DMS79 treated with DMSO at 0.1 percent for 48 hours (cell line): ENCODE data around the gene SELENOO.

ENCODE experiments used
- DNase-seq: peaks from one replicate; lab custom pipeline; 2025; lab: John Stamatoyannopoulos, UW

Gene SELENOO

DNA sequence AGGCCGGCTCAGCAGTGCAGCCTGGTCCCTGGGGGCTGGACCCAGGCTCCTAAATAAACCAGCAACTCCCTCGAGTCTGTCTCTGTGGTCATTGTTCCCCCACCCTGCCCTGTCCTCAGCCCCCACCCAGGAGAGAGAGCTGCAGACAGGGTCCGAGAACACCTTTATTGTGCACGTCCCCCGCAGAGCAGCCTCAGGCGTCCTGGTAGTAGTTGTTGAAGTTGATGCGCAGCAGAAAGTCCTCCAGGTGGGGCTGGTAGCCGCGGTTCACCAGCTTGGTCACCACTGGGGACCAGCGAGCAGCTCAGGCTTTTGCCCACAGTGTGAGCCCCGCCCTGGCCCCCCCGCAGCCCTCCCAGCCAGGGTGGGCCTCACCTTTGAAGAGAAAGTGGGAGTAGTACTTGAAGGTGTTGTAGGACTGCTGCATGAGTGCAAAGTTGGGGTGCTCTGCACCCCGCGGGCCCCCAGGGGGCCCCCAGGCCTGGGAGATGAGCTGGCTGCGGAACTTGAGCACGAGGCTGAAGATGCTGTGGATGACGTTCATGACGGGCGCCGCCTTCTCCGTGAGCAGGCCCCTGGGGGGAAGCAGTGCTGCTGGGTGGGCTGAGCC lies 16.8 kb downstream of the SELENOO start:
- DNase-seq, result no peak

DNA sequence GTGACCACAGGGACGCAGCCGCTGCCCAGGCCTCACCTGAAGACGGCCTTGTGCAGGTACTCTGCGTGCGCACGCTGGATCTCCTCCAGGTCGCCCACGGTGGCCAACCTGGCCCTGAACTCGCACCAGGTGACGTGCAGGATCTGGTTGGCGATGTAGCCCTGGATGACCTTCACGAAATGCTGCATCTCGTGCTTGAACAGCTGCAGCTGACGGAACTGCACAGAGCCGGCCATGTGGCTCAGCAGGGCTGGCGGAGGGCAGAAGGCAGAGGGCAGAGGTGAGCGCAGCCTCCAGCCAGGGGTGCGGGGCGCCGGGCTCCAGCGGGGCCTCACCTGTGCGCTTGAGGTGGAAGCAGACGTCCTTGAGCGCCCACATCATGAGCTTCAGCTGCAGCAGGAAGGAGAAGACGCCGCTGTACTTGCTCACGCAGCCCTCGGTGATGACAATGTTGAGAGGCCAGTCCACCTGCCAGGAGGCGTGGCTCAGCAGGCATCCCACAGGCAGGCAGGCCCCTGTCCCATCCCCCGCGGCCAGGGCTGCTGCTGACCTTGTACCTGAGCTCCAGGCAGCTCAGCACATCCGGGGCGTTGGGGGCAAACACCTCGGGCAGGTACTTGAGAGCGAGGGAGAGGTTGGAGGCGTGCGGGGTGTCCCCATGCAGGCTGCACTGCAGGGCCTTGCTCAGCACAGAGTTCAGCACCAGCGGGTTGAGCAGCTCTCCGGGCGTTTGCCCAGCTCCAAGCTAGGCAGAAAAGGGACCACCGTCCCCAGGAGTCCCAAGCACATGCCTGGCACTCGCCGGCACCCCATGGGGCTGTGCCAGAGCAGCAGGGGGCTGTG lies 17.6 kb downstream of the SELENOO start:
- peak; percentile 12 for DNase-seq

DNA sequence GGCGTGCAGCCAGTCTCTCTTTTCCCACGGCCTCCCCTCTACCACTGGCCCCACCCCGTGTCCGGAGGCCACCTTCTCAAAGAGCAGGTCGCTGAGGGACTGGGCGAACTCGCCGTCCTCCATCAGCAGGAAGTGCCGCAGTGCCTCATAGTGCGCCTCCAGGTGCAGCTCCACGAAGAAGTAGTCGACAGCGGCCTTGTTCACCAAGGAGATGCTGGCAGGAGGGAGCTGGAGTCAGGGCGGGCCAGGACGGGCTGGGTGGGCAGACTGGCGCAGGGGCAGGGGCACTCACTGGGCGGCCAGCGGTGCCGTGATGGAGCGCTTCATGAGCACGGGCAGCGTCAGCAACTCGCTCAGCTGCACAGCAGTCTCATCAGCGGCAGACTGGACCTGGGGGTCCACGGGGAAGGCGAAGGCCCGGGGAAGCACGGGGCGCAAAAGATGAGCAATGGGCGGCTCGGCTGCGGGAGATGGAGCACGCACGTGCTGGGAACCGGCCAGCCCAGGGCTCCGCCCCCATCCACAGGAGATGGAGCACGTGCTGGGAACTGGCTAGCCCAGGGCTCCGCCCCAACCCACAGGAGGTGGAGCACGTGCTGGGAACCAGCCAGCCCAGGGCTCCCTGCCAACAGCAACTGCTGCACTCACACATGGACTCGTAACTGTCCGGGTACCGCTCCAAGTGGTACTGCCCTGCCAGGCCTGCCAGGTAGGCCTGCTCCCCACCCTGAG lies 18.4 kb downstream of the SELENOO start:
- peak; percentile 11 for DNase-seq

DNA sequence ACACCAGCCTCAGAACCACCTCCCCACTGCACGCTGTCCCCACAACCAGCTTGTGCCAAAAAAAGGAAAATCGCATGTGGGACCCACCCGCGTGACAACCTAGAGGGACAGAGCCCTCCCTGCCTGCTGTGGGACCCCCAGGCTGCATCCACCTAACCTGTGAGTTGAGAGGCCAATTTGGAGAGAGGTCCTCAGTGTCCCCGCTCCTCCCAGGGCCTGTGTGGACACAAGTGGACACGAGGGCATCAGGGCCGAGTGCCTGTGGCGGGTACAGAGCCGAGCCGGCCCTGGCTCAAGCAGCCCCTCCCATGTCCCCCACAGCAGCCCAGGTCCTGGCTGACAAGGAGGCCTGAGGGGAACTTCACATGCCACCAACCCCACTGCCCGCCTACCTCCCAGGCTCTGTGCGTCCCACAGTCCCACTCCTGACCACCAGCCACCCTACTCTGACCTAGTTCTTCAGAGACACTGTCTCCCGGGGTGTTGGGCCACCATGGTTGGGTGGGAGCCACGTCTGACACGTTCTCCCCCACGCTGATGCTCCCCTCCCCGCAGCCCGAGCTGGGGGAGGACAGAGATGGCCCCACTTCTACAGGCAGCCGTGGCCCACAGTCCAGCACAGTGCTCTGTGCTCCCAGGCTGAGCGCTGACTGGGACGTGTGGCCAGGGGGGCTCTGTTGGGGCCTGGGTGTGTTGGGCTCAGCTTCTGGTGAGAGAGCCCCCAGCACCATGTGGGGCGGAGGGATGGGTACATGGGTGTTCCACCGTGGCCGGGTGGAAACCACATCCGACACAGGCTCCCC lies 19.2 kb downstream of the SELENOO start:
- no peak for DNase-seq

DNA sequence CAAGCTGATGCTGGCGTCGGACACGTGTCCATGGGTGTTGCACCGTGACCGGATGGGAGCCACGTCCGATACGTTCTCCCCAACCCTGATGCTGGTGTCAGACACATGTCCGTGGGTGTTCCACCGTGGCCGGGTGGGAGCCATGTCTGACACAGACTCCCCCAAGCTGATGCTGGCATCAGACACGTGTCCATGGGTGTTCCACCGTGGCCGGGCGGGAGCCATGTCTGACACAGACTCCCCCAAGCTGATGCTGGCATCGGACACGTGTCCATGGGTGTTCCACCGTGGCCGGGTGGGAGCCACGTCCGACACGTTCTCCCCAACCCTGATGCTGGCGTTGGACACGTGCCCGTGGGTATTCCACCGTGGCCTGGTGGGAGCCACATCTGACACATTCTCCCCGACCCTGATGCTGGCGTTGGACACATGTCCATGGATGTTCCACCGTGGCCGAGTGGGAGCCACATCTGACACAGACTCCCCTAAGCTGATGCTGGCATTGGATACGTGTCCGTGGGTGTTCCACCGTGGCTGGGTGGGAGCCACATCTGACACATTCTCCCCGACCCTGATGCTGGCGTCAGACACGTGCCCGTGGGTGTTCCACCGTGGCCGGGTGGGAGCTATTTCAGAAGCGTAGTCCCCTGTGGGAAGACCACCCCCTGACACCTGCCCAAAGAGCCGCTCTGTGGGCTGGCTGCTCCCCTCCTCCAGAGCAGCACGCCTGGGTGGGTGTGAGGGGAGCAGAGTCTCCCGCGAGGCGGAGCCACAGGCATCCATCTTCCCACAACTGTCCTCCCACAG lies 20.0 kb downstream of the SELENOO start:
- no peak for DNase-seq

DNA sequence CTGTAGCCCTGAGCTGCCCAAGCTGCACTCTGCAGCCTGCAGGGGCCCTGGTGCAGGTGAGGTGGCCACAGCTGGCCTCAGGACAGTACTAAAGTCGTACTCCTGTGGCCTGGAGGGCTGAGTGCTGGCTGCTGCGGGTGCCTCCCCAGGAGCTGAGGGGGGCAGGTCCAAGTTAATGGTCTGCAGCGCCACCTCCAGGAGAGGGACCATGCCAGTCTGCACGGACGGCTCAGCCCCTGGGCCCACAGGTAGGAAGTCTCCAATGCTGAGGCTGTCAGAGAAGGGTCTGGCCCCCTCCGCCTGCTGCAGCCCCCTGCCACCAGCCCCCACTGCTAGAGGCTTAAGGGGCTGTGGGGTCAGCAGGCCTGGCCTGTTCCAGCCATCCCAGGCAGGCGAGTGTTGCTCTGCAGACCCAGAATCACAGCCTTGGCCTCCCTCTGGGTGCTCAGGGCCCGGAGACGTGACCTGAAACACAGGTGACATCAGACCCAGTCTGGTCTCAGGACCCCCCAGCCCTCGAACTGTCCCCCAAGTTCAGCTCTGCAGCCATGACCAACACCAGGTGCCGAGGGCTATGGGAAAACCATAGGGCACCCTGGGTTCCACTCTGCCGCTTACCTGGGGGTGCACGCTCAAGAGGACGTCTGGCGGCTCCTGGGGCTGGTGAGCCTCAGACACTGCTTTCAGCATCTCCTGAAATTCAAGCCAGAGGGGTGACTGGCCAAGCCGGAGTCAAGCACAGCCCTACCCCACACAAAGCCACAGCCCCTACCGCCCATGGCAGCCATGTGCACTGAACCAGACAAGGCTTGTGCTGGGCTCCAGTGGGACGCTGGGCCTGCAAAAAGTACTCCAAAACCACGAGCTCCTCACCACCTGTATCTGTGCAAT lies 20.8 kb downstream of the SELENOO start:
- no peak for DNase-seq

DNA sequence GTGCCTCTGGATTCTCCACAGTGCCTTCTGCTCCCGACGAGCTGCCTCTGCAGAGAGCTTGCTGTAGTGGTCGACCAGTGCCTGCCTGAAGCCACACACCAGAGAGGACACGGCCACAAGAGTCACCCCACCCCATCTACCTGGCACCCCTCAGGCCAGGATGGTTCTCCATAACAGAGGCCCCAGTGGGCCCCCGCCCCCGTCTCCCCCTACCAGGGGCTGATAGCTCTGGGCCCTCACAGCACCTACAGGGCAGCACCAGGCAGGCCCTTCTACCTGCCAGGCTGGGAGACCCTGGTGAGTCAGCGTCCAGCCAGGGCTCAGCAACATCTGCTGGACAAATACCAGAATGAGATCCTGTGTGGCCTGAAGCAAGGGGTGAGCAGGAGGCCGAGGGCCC lies 21.7 kb downstream of the SELENOO start:
- DNase-seq, result no peak

DNA sequence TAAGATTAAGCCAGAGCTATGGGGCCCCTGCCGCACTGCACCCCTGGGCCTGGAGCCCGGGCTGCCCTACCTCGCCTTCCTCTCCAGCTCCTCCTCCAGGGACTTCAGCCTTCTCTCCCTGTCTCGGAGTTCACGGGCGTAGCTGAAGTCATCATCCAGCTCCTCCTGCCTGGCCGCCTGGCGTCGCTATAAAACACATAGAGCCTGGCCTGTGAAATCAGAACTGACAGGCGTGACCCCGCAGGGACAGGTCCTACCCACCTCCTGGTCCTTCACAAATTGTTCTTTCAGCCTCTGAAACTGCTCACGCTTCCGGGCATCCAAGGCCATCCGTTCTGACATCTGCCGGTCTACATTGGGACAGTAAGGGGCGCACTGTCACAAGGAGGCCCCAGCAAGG lies 23.3 kb downstream of the SELENOO start:
- DNase-seq, result no peak

DNA sequence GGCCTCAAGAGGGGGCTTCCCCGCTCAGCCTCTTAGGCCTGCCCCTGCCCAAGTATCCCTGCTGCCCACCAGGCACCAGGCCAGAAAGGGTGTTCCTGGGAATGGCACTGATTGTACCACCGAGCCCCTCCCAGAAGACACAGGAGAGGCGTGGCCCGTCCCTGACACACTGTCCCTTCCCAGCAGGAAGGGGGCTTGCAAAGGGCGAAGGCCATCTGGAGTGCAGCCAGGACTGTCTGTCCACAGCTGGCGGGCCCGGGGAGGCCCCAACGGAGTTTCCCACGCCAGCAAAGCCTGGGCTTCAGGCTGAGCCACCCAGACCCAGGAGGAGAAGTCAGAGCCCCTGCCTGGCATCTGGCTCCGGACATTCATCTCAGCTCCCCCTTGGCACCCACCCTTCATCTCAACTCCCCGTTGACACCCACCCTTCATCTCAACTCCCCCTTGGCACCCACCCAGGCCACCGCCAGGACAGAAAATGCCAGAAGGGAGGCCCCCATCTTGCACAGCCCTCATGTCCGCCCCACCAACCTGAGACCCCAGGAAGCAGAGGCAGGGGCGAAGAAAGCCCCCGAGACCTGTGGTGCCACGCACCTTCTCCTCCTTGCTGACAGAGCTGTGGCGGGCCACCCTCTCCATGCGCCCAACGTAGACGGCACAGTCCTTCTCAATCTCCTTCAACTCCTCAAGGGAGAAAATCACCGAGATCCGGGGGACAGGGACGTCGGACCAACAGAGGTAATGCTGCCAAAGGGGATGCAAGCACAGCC lies 24.6 kb downstream of the SELENOO start:
- no peak for DNase-seq

DNA sequence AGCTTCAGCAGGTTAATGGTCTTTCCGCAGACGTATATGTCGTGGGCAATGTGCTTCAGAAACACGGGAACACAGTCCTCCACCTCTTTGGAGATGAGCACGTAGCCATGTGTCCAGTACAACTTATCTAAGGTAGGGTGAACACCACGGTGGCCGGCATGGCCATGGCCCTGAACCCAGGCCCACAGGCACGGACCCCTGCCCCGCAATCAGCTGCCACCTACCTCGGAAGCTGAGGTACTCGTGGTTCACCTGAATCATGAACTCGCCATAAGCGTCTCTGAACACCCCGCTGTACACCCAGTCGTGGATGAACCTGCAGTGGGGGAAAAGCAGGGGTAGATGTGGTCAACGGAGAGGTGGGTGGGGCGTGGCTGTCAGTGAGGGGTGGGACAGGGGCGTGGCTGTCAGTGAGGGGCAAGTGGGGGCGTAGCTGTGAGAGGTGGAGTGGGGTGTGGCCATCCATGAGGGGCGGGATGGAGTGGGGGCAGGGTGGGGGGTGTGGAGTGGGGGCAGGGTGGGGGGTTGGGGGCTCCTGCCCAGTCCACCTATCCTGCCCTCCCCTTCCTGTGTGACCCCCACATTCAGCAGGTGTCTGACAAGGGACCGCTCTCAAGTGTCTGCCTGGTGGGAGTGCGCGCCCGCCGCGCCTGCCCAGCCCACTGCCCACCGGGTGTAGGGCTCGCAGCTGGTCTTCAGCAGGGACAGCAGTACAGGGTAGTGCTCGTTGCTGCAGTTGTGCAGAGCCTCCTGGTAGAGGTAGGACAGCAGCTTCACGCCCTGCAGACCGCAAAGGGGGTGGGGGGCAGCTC lies 25.5 kb downstream of the SELENOO start:
- DNase-seq, result no peak

DNA sequence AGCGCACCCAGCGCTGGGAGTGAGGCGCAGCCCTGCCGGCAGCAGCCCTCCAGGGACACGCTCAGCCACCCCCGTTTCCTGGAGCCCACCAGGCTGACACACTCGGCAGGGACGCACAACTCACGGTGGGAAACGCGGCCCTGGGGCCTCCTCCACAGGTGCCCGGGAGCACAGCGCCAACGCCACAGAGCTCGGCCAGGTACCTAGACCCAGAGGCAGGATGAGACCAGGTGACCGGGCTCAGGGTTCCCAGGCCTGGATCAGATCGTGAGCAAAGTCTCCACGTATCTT lies 26.0 kb downstream of the SELENOO start:
- DNase-seq, result no peak

DNA sequence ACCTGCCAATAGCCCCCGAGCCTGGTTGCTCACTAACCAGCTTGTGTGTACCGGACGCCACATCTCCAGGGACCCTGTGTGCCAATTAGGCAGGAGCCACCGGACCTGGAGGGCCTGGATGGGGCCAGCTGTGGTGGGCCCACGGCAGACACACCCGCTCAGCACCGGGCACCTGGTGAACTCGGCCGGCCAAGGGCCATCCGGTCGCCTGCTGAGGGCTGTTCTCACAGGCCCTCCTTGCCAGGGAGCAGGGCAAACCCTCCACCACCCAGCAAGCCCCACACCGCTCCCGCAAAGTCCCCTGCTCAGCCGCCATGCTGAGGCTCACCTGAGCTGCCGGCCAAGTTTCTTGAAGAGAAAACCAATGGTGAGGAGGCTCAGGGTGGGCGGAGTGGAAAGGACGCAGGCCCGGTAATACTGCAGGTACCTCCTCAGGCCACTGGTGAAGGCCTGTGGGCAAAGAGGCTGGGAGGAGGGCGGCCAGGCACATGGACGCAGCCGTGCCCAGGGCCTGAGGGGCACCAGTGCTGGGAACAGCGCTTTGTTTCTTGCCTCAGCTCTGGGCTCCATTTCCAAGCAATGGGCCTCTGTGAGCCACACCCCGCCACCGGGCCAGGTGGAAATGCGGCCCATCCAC lies 26.9 kb downstream of the SELENOO start:
- DNase-seq, result no peak

DNA sequence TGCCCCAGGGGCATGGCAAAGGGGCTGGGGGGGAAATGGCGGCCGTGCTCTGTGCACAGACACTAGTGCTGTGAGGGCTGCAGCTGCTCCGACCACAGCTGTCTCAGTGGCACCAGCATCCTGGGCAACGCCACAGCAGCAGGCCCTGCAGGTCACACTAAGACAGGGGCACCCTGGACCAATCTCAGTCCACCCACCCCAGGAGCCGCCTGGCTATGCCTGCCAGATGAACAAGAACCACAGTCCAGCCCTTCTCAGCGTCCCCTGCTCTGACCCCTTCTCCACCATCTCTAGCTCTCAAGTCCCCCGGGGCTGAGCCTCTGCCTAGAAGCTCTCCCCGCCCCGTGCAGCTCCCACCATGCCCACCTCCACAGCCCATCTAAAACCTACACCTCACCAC lies 27.6 kb downstream of the SELENOO start:
- no peak for DNase-seq

DNA sequence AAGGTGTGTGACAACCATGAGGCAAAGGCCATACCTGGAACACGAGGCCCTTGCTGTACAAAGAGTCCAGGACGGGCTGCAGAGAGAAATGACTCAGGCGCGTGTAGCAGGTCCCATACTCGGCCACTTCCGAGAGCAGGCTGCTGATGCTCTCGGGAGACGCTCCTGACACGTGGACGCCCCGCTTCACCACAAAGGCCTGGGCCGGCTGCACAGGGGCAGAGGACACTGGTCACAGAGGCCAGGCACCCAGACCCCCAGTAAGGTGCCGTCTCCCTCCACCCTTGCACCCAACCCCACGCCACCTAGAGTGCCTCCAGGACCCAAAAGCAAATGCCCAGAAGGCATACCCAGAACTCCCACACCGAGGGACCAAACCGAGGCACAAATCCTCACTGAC lies 28.6 kb downstream of the SELENOO start:
- no peak for DNase-seq

DNA sequence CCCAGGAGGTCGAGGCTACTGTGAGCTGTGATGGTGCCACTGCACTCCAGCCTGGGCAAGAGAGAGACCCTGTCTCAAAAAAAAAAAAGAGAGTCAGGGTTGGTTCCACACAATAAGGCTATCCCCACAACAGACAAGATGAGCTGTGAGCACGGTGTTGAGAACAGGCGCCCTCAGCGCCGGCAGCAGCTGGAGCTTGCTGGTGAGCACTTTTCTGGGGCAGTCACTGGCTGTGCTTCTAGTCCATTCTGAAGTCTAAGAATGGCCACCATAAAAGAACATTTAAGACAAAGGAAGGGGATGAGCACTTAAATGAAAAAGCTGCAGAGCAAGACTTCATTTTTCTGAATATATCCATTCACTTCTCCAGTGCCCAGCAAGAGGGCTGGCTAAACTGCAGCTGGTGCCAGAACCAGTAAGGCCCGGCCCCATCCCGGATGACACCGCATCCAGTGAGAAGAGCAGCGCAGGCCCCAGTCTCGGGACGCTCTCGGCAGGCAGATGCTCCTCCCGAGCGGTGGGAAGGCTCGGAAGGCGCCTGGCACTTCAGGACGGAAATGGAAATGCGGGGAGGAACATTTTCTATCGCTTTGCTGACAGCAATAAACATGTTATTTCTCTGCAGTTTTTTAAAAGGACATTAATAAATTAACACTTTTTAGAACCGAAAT lies 31.8 kb downstream of the SELENOO start:
- no peak for DNase-seq

DNA sequence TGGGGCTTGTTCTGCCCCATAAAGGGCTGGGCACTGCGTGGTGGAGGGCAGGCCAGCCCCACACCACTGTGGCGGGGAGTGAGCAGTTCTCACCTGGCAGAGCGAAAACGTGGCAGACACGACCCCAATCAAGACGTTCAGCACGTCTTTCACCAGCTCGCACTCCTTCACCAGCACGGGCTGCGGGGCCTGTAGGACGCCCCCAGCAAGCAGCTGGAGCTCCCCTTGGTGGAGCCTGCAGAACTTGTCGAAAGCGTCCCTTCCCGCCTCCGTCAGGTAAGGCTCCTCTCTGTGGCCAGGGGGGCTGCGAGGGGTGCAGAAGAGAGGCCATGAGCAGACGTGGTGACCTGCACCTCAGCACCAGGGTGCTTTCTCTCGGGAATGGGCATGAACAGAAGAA lies 32.4 kb downstream of the SELENOO start:
- DNase-seq, result no peak

DNA sequence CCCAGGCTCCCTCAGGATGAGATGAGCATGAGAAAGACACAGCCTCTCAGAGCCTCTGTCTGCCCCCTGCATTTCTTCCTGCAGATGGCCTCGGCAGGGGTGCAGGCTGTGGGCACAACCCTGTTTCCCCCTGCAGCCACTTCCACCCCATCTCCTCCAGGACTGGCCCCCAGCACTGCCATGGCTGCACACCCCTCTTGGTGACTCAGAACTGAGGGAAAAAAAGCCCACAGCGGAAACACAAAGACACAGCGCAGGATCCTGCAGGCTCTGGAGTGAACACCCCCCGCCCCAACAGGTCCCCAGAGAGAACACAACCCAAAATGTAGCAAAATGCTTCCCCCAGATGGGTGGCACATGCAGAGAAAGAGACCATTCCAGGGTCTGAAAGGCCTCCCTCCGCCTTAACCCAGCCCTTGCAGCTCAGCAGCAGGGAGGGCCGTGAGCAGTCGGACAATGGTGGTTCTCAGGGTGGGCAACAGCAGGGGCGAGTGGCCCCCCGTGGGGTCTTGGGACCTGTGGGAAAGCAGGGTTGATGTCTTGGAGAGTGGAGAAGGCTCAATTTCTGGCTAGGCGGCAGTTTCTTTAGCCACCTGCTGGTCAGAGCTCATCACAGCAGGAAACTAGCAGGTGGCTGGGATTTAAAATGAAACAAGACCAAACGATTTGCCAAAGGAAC lies 36.1 kb downstream of the SELENOO start:
- no peak for DNase-seq
